MCF 10A (cell line): Measurements from ENCODE around the gene BRINP3. TPM values are rescaled to one million over a fixed set of nuclear protein-coding genes. Genes with fewer than 3 reads are reported as not detected.

Experiments used
- BruUV-seq: library from RNA; stranded (reverse); fragments of 400-500 nt; replicated peaks from 2 replicates; lab custom pipeline; 2021; lab: Mats Ljungman, UMichigan
- CTCF ChIA-PET: fragments of 300-600 bp; sonication (Branson Sonifier 250); formaldehyde crosslinking; extraction: SDS; loops from one replicate; lab custom pipeline; 2021; ENCODE audit warnings: antibody characterized with exemption, inconsistent platforms; lab: Yijun Ruan, JAX
- POLR2A ChIA-PET: fragments of 300-600, 350-650 bp; sonication (Branson Sonifier 250); formaldehyde crosslinking; extraction: SDS; loops from one replicate; lab custom pipeline; 2020; ENCODE audit warnings: antibody characterized with exemption, inconsistent platforms; lab: Yijun Ruan, JAX
- DNase-seq: peaks from one replicate; pipeline ENCODE4 v3.0.0-alpha.2; 2018; ENCODE audit not compliant: unreplicated experiment
- H3K27ac Mint-ChIP-seq: one replicate; pipeline ENCODE4 v1.8.0; 2022; ENCODE audit warnings: mild to moderate bottlenecking, low read depth, mixed read lengths; ENCODE audit not compliant: unreplicated experiment
- H3K27me3 Mint-ChIP-seq: one replicate; pipeline ENCODE4 v1.8.0; 2022; ENCODE audit warnings: mixed read lengths; ENCODE audit not compliant: insufficient read depth, unreplicated experiment
- H3K36me3 Mint-ChIP-seq: one replicate; pipeline ENCODE4 v1.8.0; 2022; ENCODE audit warnings: mild to moderate bottlenecking, moderate library complexity, mixed read lengths; ENCODE audit not compliant: insufficient read depth, unreplicated experiment
- H3K4me1 Mint-ChIP-seq: one replicate; pipeline ENCODE4 v1.8.0; 2022; ENCODE audit warnings: mixed read lengths; ENCODE audit not compliant: insufficient read depth, unreplicated experiment
- H3K4me3 Mint-ChIP-seq: one replicate; pipeline ENCODE4 v1.8.0; 2022; ENCODE audit warnings: mild to moderate bottlenecking, moderate library complexity, mixed read lengths; ENCODE audit not compliant: unreplicated experiment
- H3K9me3 Mint-ChIP-seq: one replicate; pipeline ENCODE4 v1.8.0; 2022; ENCODE audit warnings: mixed read lengths; ENCODE audit not compliant: unreplicated experiment
- intact Hi-C: fragments of 100-400 bp; cut with micrococcal nuclease; formaldehyde crosslinking; loops from 2 replicates; pipeline ENCODE4 v1.14.1; 2022
- total RNA-seq: library from RNA; stranded (reverse); gene quantifications from 2 replicates; pipeline ENCODE4 v1.2.3, GENCODE V29; 2022
- TF ChIP-seq, protein P1 (sequence below): fragments of 200-600 bp; IDR thresholded peaks from one replicate; pipeline ENCODE4 v1.8.0; 2022; ENCODE audit warnings: antibody characterized with exemption, mild to moderate bottlenecking; ENCODE audit not compliant: unreplicated experiment

BRINP3 gene
- total RNA-seq, 1 experiment from 2014 or later, result 0.26 TPM

DNA sequence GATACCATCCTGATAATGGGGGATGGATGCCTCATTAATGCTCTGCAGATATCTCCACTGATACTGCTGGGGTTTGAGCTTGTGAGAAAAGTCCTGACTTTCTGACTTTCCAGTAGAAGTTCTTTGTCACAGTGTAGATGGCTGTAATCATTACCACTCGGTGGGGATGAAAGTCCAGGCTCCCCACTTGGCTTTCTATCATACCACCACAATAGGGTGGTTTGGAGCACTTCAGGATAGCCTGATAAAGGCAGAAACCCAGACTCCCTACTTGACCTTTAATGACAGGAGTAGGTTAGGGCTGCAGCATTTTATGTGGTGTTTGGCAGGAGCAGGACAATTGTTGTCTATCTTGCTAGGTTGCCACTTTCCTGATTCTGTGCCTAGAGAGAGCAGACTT is 294.1 kb downstream of the BRINP3 start:
- ChIA-PET POLR2A (no interaction called here), CTCF (interaction anchor here (0.6 to 1.8 kb wide), 2 partner anchors 11 to 1303 kb away, joined by 3 read pairs; no protein-coding TSS in a partner anchor)
- DNase-seq, result no peak
- Mint-ChIP-seq H3K27ac (no peak overlapping the region), H3K27me3 (no peaks in the 10 kb centered on the region), H3K36me3 (no peaks in the 10 kb centered on the region), H3K9me3 (no peaks in the 10 kb centered on the region), H3K4me3 (no peak overlapping the region), H3K4me1 (peaks cover 7% of the 10 kb centered on the region)
- intact Hi-C loops, result no loop called here
- TF ChIP-seq, protein P1, sequence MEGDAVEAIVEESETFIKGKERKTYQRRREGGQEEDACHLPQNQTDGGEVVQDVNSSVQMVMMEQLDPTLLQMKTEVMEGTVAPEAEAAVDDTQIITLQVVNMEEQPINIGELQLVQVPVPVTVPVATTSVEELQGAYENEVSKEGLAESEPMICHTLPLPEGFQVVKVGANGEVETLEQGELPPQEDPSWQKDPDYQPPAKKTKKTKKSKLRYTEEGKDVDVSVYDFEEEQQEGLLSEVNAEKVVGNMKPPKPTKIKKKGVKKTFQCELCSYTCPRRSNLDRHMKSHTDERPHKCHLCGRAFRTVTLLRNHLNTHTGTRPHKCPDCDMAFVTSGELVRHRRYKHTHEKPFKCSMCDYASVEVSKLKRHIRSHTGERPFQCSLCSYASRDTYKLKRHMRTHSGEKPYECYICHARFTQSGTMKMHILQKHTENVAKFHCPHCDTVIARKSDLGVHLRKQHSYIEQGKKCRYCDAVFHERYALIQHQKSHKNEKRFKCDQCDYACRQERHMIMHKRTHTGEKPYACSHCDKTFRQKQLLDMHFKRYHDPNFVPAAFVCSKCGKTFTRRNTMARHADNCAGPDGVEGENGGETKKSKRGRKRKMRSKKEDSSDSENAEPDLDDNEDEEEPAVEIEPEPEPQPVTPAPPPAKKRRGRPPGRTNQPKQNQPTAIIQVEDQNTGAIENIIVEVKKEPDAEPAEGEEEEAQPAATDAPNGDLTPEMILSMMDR, result no peak
- BruUV-seq, result no TSS peak

DNA sequence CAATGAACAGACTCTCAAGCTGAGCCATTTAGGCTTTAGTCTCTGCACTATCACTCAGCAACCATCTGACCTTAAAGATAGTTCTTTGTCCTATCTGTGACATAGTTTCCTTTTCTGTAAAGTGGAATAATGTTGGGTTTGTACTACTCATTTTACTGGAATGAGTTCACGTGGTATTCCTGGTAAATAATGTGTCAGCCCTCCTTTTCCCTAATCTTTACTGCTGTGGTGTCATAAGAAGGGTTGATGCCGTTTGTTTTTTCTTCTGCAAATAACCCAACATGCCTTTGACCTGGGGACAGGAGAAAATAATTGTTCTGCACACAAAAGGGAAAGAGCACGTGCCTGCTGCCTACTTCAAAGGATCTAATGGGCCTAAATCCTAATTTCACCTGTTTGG is 297.8 kb downstream of the BRINP3 start:
- ChIA-PET POLR2A (no interaction called here), CTCF (no interaction called here)
- TF ChIP-seq, protein P1, result no peak
- Mint-ChIP-seq H3K4me3 (no peak overlapping the region), H3K27ac (peak overlapping the region; percentile 28), H3K4me1 (peaks cover 7% of the 10 kb centered on the region), H3K27me3 (no peaks in the 10 kb centered on the region), H3K36me3 (no peaks in the 10 kb centered on the region), H3K9me3 (no peaks in the 10 kb centered on the region)
- no TSS peak for BruUV-seq
- DNase-seq, result no peak
- intact Hi-C loops, result no loop called here

DNA sequence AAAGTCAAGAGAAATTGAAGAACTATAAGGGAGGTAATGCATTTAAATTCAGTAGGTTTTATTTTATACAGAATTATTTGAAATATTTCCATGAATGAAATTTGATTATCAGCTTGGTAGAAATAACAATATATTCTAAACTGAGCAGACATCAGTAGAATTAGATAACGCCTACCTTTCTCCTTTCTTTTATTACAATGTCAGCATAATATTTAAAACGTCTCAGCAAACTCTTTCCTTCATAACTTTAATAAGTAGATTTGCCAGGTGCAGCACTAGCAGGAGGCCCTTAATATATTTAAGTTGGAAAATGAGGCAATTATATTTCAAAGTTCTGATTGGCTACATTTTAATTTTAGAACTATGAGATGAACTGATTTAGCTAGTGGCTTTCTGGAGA is 298.8 kb downstream of the BRINP3 start:
- intact Hi-C loops, result no loop called here
- TF ChIP-seq, protein P1, result no peak
- Mint-ChIP-seq H3K4me3 (no peak overlapping the region), H3K4me1 (peaks cover 7% of the 10 kb centered on the region), H3K36me3 (no peaks in the 10 kb centered on the region), H3K9me3 (no peaks in the 10 kb centered on the region), H3K27me3 (no peaks in the 10 kb centered on the region), H3K27ac (no peak overlapping the region)
- no peak for DNase-seq
- BruUV-seq, result no TSS peak
- ChIA-PET POLR2A (no interaction called here), CTCF (no interaction called here)

DNA sequence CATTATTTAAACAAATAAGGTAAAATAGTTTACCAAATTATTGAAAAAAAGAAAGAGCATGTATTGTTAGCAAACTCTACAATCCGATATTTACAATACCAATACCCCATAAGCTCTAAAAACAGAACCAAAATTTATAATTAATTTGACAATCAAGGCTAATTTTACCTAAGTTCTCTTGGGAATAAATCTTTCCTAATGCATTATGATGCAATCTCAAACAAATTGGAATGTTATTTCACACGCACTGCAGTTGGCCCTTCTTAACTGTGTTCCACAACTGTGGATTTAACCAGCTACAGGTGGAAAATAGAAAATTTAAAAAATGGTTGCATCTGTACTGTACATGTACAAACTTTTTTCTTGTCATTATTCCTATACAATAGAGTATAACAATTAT is 300.1 kb downstream of the BRINP3 start:
- CTCF ChIA-PET, result no interaction called here
- intact Hi-C loops, result no loop called here

More for the DNA sequence above, 300.1 kb downstream of the BRINP3 start:
- BruUV-seq, result no TSS peak
- H3K27me3 Mint-ChIP-seq, result no peaks in the 10 kb centered on the region
- H3K9me3 Mint-ChIP-seq, result no peaks in the 10 kb centered on the region
- POLR2A ChIA-PET, result no interaction called here
- no peaks in the 10 kb centered on the region for H3K36me3 Mint-ChIP-seq
- no peak for DNase-seq
- peaks cover 7% of the 10 kb centered on the region for H3K4me1 Mint-ChIP-seq
- no peak overlapping the region for H3K4me3 Mint-ChIP-seq
- TF ChIP-seq, protein P1, result no peak
- H3K27ac Mint-ChIP-seq, result no peak overlapping the region
